Thyroid gland (tissue), 4 donors: ENCODE measurements around the gene HK2.

Source experiments
- CTCF ChIP-seq, 6 experiments: fragments of 200-600 bp in 3 of 6; fragments of 450-650 bp in 3 of 6; sonication (generic) in 3 of 6; IDR thresholded peaks; one replicate each; pipeline ENCODE4 v1.5.1; 2016 to 2019; ENCODE audit warnings: antibody characterized with exemption in 6 of 6, mild to moderate bottlenecking in 2 of 6, inconsistent platforms in 1 of 6, moderate library complexity in 1 of 6
- POLR2A ChIP-seq, 2 donors: fragments of 450-650 bp; IDR thresholded peaks; one replicate each; pipeline ENCODE4 v1.6.1; 2017; ENCODE audit warnings: antibody characterized with exemption in 2 of 2, mild to moderate bottlenecking in 2 of 2, moderate library complexity in 1 of 2

GRCh38 chr2:74878551-74878950 is 44.6 kb downstream of the HK2 start:
- TF ChIP-seq CTCF (IDR thresholded peaks at IDR 0.05) = no peak
- no peak for TF ChIP-seq POLR2A (IDR thresholded peaks at IDR 0.05)
